ENCODE measurements around the gene PI4KB. TPM values are rescaled to one million over a fixed set of nuclear protein-coding genes. Genes with fewer than 3 reads are reported as not detected.

The PI4KB gene
- total RNA-seq, 1 experiment from 2014 or later, result 52.7 TPM

GRCh38 chr1:151325646-151326429 is 1.4 kb downstream of the PI4KB start:
- DNase-seq (ENCODE audit: low read depth, low spot score) (no peak), ATAC-seq (no peak)
- no peak for TF ChIP-seq SIN3A (IDR thresholded peaks at IDR 0.05; ENCODE audit: borderline replicate concordance, insufficient read depth, low read depth, low read length)
- no peak for TF ChIP-seq TCF7L2 (IDR thresholded peaks at IDR 0.05; ENCODE audit: low read depth, low read length)
- TF ChIP-seq, protein P1, sequence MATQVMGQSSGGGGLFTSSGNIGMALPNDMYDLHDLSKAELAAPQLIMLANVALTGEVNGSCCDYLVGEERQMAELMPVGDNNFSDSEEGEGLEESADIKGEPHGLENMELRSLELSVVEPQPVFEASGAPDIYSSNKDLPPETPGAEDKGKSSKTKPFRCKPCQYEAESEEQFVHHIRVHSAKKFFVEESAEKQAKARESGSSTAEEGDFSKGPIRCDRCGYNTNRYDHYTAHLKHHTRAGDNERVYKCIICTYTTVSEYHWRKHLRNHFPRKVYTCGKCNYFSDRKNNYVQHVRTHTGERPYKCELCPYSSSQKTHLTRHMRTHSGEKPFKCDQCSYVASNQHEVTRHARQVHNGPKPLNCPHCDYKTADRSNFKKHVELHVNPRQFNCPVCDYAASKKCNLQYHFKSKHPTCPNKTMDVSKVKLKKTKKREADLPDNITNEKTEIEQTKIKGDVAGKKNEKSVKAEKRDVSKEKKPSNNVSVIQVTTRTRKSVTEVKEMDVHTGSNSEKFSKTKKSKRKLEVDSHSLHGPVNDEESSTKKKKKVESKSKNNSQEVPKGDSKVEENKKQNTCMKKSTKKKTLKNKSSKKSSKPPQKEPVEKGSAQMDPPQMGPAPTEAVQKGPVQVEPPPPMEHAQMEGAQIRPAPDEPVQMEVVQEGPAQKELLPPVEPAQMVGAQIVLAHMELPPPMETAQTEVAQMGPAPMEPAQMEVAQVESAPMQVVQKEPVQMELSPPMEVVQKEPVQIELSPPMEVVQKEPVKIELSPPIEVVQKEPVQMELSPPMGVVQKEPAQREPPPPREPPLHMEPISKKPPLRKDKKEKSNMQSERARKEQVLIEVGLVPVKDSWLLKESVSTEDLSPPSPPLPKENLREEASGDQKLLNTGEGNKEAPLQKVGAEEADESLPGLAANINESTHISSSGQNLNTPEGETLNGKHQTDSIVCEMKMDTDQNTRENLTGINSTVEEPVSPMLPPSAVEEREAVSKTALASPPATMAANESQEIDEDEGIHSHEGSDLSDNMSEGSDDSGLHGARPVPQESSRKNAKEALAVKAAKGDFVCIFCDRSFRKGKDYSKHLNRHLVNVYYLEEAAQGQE (IDR thresholded peaks at IDR 0.05; ENCODE audit: insufficient read depth in 1 of 2, low read depth in 2 of 2, low read length in 1 of 2), result no peak
- TF ChIP-seq, protein P2, sequence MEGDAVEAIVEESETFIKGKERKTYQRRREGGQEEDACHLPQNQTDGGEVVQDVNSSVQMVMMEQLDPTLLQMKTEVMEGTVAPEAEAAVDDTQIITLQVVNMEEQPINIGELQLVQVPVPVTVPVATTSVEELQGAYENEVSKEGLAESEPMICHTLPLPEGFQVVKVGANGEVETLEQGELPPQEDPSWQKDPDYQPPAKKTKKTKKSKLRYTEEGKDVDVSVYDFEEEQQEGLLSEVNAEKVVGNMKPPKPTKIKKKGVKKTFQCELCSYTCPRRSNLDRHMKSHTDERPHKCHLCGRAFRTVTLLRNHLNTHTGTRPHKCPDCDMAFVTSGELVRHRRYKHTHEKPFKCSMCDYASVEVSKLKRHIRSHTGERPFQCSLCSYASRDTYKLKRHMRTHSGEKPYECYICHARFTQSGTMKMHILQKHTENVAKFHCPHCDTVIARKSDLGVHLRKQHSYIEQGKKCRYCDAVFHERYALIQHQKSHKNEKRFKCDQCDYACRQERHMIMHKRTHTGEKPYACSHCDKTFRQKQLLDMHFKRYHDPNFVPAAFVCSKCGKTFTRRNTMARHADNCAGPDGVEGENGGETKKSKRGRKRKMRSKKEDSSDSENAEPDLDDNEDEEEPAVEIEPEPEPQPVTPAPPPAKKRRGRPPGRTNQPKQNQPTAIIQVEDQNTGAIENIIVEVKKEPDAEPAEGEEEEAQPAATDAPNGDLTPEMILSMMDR (IDR thresholded peaks at IDR 0.05), result no peak
- no peak for TF ChIP-seq POLR2AphosphoS5 (IDR thresholded peaks at IDR 0.05; ENCODE audit: low read depth, low read length)
- Histone ChIP-seq H3K27ac (ENCODE audit: low read length) (peak overlapping the region; percentile 97), H3K4me3 (ENCODE audit: low read depth in 2 of 2, low read length in 2 of 2) (peak overlapping the region; percentile 79 to 82), H3K9me3 (ENCODE audit: control insufficient read depth, insufficient read depth, low read depth, low read length) (no peaks in the 10 kb centered on the region), H3K27me3 (ENCODE audit: control insufficient read depth, insufficient read depth, low read length) (no peaks in the 10 kb centered on the region), H3K4me1 (ENCODE audit: control insufficient read depth, insufficient read depth, low read length) (peaks cover 15% of the 10 kb centered on the region), H3K36me3 (ENCODE audit: control insufficient read depth, insufficient read depth, low read length) (peaks cover 5% of the 10 kb centered on the region; the same call in 1 of the 2 replicates)
- intact Hi-C loops (cut with micrococcal nuclease; ENCODE audit: unreplicated experiment) (no loop called here), in situ Hi-C loops (cut with HindIII; ENCODE audit: low pct_unique_long_range_greater_than_20kb, low sequenced_read_pairs) (no loop called here)
- TSS peak; percentile 80 for BruUV-seq (replicated peaks)
- CTCF ChIA-PET, result interaction anchor here (2.2 kb wide), 1 partner anchor 15 kb away, joined by 8 read pairs; no protein-coding TSS in a partner anchor
- POLR2A ChIA-PET, result interaction anchor here (0.5 kb wide), 1 partner anchor 416 kb away, joined by 3 read pairs; no protein-coding TSS in a partner anchor

DNA sequence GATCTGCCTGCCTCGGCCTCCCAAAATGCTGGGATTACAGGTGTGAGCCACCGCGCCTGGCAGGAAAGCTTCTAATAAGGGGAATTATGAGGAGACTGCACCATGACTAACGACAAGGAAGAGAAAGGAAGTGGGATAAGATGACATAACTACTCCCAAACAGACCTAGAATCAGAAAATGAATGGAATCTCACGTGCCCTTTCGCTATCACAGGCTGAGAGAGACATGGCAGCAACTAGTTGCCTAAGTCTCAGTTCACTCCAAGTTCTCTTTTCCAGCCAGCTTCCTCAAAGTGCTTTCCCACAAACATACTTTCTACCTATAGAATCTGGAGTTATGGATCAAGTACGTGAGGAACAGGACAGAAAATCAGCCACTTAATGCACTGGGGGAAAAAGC is 2.0 kb downstream of the PI4KB start:
- CTCF ChIA-PET, result no interaction called here
- peaks cover 15% of the 10 kb centered on the region for H3K4me1 ChIP-seq (ENCODE audit: control insufficient read depth, insufficient read depth, low read length)
- BruUV-seq (replicated peaks), result no TSS peak
- intact Hi-C loops (cut with micrococcal nuclease; ENCODE audit: unreplicated experiment) (no loop called here), in situ Hi-C loops (cut with HindIII; ENCODE audit: low pct_unique_long_range_greater_than_20kb, low sequenced_read_pairs) (no loop called here)
- ATAC-seq, result no peak
- H3K4me3 ChIP-seq (ENCODE audit: low read depth in 2 of 2, low read length in 2 of 2), result no peak overlapping the region
- no peak for TF ChIP-seq SIN3A (IDR thresholded peaks at IDR 0.05; ENCODE audit: borderline replicate concordance, insufficient read depth, low read depth, low read length)
- TF ChIP-seq, protein P2 (IDR thresholded peaks at IDR 0.05), result no peak
- TF ChIP-seq, protein P1 (IDR thresholded peaks at IDR 0.05; ENCODE audit: insufficient read depth in 1 of 2, low read depth in 2 of 2, low read length in 1 of 2), result no peak
- no peak for TF ChIP-seq TCF7L2 (IDR thresholded peaks at IDR 0.05; ENCODE audit: low read depth, low read length)
- TF ChIP-seq POLR2AphosphoS5 (IDR thresholded peaks at IDR 0.05; ENCODE audit: low read depth, low read length), result no peak
- no peaks in the 10 kb centered on the region for H3K9me3 ChIP-seq (ENCODE audit: control insufficient read depth, insufficient read depth, low read depth, low read length)
- POLR2A ChIA-PET, result interaction anchor here (0.5 kb wide), 1 partner anchor 416 kb away, joined by 3 read pairs; no protein-coding TSS in a partner anchor
- H3K27me3 ChIP-seq (ENCODE audit: control insufficient read depth, insufficient read depth, low read length), result no peaks in the 10 kb centered on the region
- no peak for DNase-seq (ENCODE audit: low read depth, low spot score)
- no peak overlapping the region for H3K27ac ChIP-seq (ENCODE audit: low read length)
- peaks cover 5% of the 10 kb centered on the region; the same call in 1 of the 2 replicates for H3K36me3 ChIP-seq (ENCODE audit: control insufficient read depth, insufficient read depth, low read length)
